Measurements from ENCODE around the gene NVL.

DNA sequence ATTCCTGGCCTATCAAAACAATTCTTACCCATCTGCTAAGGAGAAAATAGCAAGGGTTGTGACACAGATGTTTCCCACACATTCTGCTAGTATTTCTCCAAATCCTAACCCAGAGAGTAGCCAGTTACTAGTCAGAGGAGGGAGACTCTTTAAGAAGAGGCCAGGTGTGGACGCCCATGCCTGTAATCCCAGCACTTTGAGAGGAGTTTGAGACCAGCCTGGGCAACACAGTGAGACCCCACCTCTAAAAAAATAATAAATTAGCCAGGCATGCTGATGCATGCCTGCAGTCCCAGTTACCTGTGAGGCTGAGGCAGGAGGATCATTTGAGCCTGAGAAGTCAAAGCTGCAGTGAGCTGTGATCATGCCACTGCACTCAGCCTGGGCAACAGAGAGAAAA, 28.6 kb downstream of the NVL start:
- TF ChIP-seq ZFP3 (CRISPR knock-in tag; IDR thresholded peaks at IDR 0.05) (no peak), CSDC2 (CRISPR knock-in tag; IDR thresholded peaks at IDR 0.05) (no peak), PATZ1 (CRISPR knock-in tag; IDR thresholded peaks at IDR 0.05; ENCODE audit: borderline replicate concordance) (no peak), TOX (CRISPR knock-in tag; IDR thresholded peaks at IDR 0.05; ENCODE audit: borderline replicate concordance) (no peak), CREB5 (CRISPR knock-in tag; IDR thresholded peaks at IDR 0.05; ENCODE audit: low read depth) (no peak), TCF4 (CRISPR knock-in tag; IDR thresholded peaks at IDR 0.05; ENCODE audit: borderline replicate concordance) (no peak), PPARA (CRISPR knock-in tag; IDR thresholded peaks at IDR 0.05; ENCODE audit: borderline replicate concordance) (no peak), ARNTL (CRISPR knock-in tag; IDR thresholded peaks at IDR 0.05; ENCODE audit: borderline replicate concordance, low read depth) (no peak), SNAI2 (CRISPR knock-in tag; IDR thresholded peaks at IDR 0.05) (no peak), ZNF565 (CRISPR knock-in tag; conservative IDR thresholded peaks at IDR 0.05; ENCODE audit: low read depth) (no peak), BACH2 (CRISPR knock-in tag; IDR thresholded peaks at IDR 0.05; ENCODE audit: borderline replicate concordance) (no peak), RARB (CRISPR knock-in tag; IDR thresholded peaks at IDR 0.05) (no peak)
- TF ChIP-seq, protein P1, sequence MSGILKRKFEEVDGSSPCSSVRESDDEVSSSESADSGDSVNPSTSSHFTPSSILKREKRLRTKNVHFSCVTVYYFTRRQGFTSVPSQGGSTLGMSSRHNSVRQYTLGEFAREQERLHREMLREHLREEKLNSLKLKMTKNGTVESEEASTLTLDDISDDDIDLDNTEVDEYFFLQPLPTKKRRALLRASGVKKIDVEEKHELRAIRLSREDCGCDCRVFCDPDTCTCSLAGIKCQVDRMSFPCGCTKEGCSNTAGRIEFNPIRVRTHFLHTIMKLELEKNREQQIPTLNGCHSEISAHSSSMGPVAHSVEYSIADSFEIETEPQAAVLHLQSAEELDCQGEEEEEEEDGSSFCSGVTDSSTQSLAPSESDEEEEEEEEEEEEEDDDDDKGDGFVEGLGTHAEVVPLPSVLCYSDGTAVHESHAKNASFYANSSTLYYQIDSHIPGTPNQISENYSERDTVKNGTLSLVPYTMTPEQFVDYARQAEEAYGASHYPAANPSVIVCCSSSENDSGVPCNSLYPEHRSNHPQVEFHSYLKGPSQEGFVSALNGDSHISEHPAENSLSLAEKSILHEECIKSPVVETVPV (CRISPR knock-in tag; IDR thresholded peaks at IDR 0.05): no peak
